ENCODE results near the gene PRR23B.
"Not testable (repeated sequence)": the region's sequence is repeated elsewhere in the genome, so short reads cannot be mapped to it uniquely, and the experiment has no call there.

Gene PRR23B

GRCh38 chr3:139020868-139021234, at the start of gene PRR23B:
TSS of gene PRR23B (minus strand) at chr3:139020926. CDS start at chr3:139020661, 265 bp downstream.
- DNase-seq, result no peak

GRCh38 chr3:139062918-139063317, 42.2 kb upstream of the PRR23B start:
- DNase-seq, result no peak

GRCh38 chr3:139052802-139053600, 32.3 kb upstream of the PRR23B start:
- no peak for DNase-seq

GRCh38 chr3:139044366-139045210, 23.9 kb upstream of the PRR23B start, which contains the start of gene PRR23C:
TSS of gene PRR23C (minus strand) at chr3:139044892. CDS start at chr3:139044620, 272 bp downstream.
- no peak for DNase-seq

GRCh38 chr3:139043554-139044365, 23.0 kb upstream of the PRR23B start:
- DNase-seq, result no peak

GRCh38 chr3:139037478-139037877, 16.8 kb upstream of the PRR23B start:
- no peak for DNase-seq

- DNase-seq, result no peak
These were observed 11.7 kb upstream of the PRR23B start for GRCh38 chr3:139032326-139033002.

GRCh38 chr3:139030576-139030975, 9.8 kb upstream of the PRR23B start:
- not testable (repeated sequence) for DNase-seq

- no peak for DNase-seq
These were observed 4.2 kb upstream of the PRR23B start for GRCh38 chr3:139024968-139025367.

GRCh38 chr3:139020036-139020867, 474 bp downstream of the PRR23B start:
- no peak for DNase-seq

- no peak for DNase-seq
These were observed 4.2 kb downstream of the PRR23B start for GRCh38 chr3:139016430-139017048.

- DNase-seq, result no peak
These were observed 14.5 kb downstream of the PRR23B start, which contains the start of gene PRR23A for GRCh38 chr3:139006051-139006716. TSS of gene PRR23A (minus strand) at chr3:139006268. CDS start at chr3:139006268, 0 bp downstream.

GRCh38 chr3:139005356-139005993, 15.3 kb downstream of the PRR23B start:
- DNase-seq, result no peak

- DNase-seq, result no peak
These were observed 25.0 kb downstream of the PRR23B start for GRCh38 chr3:138995706-138996105.

- no peak for DNase-seq
These were observed 33.5 kb downstream of the PRR23B start for GRCh38 chr3:138987181-138987580.

GRCh38 chr3:138985932-138986331, 34.8 kb downstream of the PRR23B start:
- no peak for DNase-seq

- no peak for DNase-seq
These were observed 35.9 kb downstream of the PRR23B start for GRCh38 chr3:138984816-138985215.

- no peak for DNase-seq
These were observed 44.7 kb downstream of the PRR23B start for GRCh38 chr3:138976047-138976446.

GRCh38 chr3:138975351-138975750, 45.4 kb downstream of the PRR23B start:
- no peak for DNase-seq

GRCh38 chr3:138974462-138974861, 46.3 kb downstream of the PRR23B start:
- no peak for DNase-seq

Data from NCI-H2107 (cell line).